BE2C (cell line): ENCODE results near the gene GRM4.
A peak's percentile ranks its signal among the peaks of the same experiment; 100 is the strongest.

ENCODE experiments used
- DNase-seq: peaks from one replicate; pipeline ENCODE4 v3.0.0-alpha.2; 2020
- H3K27me3 ChIP-seq: fragments of 250-450 bp; sonication (Bioruptor Pico); 2 replicates; pipeline ENCODE4 v1.5.1; 2020; ENCODE audit warnings: mild to moderate bottlenecking
- H3K36me3 ChIP-seq: fragments of 250-450 bp; sonication (Bioruptor Pico); 2 replicates; pipeline ENCODE4 v1.5.1; 2020; ENCODE audit warnings: mild to moderate bottlenecking
- H3K4me1 ChIP-seq: fragments of 250-450 bp; sonication (Bioruptor Pico); 2 replicates; pipeline ENCODE4 v1.5.1; 2020
- H3K4me3 ChIP-seq: 2 replicates; pipeline ENCODE4 v1.5.1; 2011; ENCODE audit warnings: low read depth, low read length
- H3K9me3 ChIP-seq: fragments of 250-450 bp; sonication (Bioruptor Pico); 2 replicates; pipeline ENCODE4 v1.5.1; 2020
- CTCF ChIP-seq: IDR thresholded peaks from 2 replicates; pipeline ENCODE4 v1.5.1; 2012; ENCODE audit warnings: mild to moderate bottlenecking, low read depth, low read length

The GRM4 gene

GRCh38 chr6:34029489-34030280 is 116.2 kb downstream of the GRM4 start:
- H3K36me3 ChIP-seq, result no peaks in the 10 kb centered on the region
- no peaks in the 10 kb centered on the region for H3K27me3 ChIP-seq
- no peaks in the 10 kb centered on the region for H3K9me3 ChIP-seq
- peaks cover 8% of the 10 kb centered on the region for H3K4me1 ChIP-seq
- TF ChIP-seq CTCF, result no peak
- no peak for DNase-seq
- H3K4me3 ChIP-seq, result no peak overlapping the region

GRCh38 chr6:34028691-34029360 is 117.1 kb downstream of the GRM4 start:
- DNase-seq, result no peak
- H3K27me3 ChIP-seq, result no peaks in the 10 kb centered on the region
- peaks cover 8% of the 10 kb centered on the region for H3K4me1 ChIP-seq
- peaks cover 2% of the 10 kb centered on the region; the same call in 1 of the 2 replicates for H3K9me3 ChIP-seq
- no peaks in the 10 kb centered on the region for H3K36me3 ChIP-seq
- TF ChIP-seq CTCF, result no peak
- H3K4me3 ChIP-seq, result no peak overlapping the region

GRCh38 chr6:34027939-34028441 is 117.9 kb downstream of the GRM4 start:
- H3K9me3 ChIP-seq, result peaks cover 2% of the 10 kb centered on the region; the same call in 1 of the 2 replicates
- H3K27me3 ChIP-seq, result no peaks in the 10 kb centered on the region
- H3K4me1 ChIP-seq, result peaks cover 8% of the 10 kb centered on the region
- no peak overlapping the region for H3K4me3 ChIP-seq
- no peak for TF ChIP-seq CTCF
- H3K36me3 ChIP-seq, result no peaks in the 10 kb centered on the region
- DNase-seq, result no peak

GRCh38 chr6:34027445-34027936 is 118.4 kb downstream of the GRM4 start:
- peak; percentile 83 for DNase-seq
- no peaks in the 10 kb centered on the region for H3K27me3 ChIP-seq
- H3K4me3 ChIP-seq, result no peak overlapping the region
- peaks cover 2% of the 10 kb centered on the region; the same call in 1 of the 2 replicates for H3K9me3 ChIP-seq
- H3K4me1 ChIP-seq, result peaks cover 8% of the 10 kb centered on the region
- no peaks in the 10 kb centered on the region for H3K36me3 ChIP-seq
- TF ChIP-seq CTCF, result peak; percentile 84

GRCh38 chr6:34025861-34026260 is 120.0 kb downstream of the GRM4 start:
- Histone ChIP-seq H3K4me3 (no peak overlapping the region), H3K9me3 (peaks cover 2% of the 10 kb centered on the region; the same call in 1 of the 2 replicates), H3K36me3 (no peaks in the 10 kb centered on the region), H3K4me1 (peaks cover 8% of the 10 kb centered on the region), H3K27me3 (no peaks in the 10 kb centered on the region)
- DNase-seq, result peak; percentile 51
- TF ChIP-seq CTCF, result no peak
